MCF 10A (cell line): ENCODE measurements around the gene ZBTB7C. TPM values are rescaled to one million over a fixed set of nuclear protein-coding genes. Genes with fewer than 3 reads are reported as not detected.

ENCODE experiments used
- BruUV-seq: library from RNA; stranded (reverse); fragments of 400-500 nt; replicated peaks from 2 replicates; lab custom pipeline; 2021; lab: Mats Ljungman, UMichigan
- CTCF ChIA-PET: fragments of 300-600 bp; sonication (Branson Sonifier 250); formaldehyde crosslinking; extraction: SDS; loops from one replicate; lab custom pipeline; 2021; ENCODE audit warnings: antibody characterized with exemption, inconsistent platforms; lab: Yijun Ruan, JAX
- POLR2A ChIA-PET: fragments of 300-600, 350-650 bp; sonication (Branson Sonifier 250); formaldehyde crosslinking; extraction: SDS; loops from one replicate; lab custom pipeline; 2020; ENCODE audit warnings: antibody characterized with exemption, inconsistent platforms; lab: Yijun Ruan, JAX
- DNase-seq: peaks from one replicate; pipeline ENCODE4 v3.0.0-alpha.2; 2018; ENCODE audit not compliant: unreplicated experiment
- H3K27ac Mint-ChIP-seq: one replicate; pipeline ENCODE4 v1.8.0; 2022; ENCODE audit warnings: mild to moderate bottlenecking, low read depth, mixed read lengths; ENCODE audit not compliant: unreplicated experiment
- H3K27me3 Mint-ChIP-seq: one replicate; pipeline ENCODE4 v1.8.0; 2022; ENCODE audit warnings: mixed read lengths; ENCODE audit not compliant: insufficient read depth, unreplicated experiment
- H3K36me3 Mint-ChIP-seq: one replicate; pipeline ENCODE4 v1.8.0; 2022; ENCODE audit warnings: mild to moderate bottlenecking, moderate library complexity, mixed read lengths; ENCODE audit not compliant: insufficient read depth, unreplicated experiment
- H3K4me1 Mint-ChIP-seq: one replicate; pipeline ENCODE4 v1.8.0; 2022; ENCODE audit warnings: mixed read lengths; ENCODE audit not compliant: insufficient read depth, unreplicated experiment
- H3K4me3 Mint-ChIP-seq: one replicate; pipeline ENCODE4 v1.8.0; 2022; ENCODE audit warnings: mild to moderate bottlenecking, moderate library complexity, mixed read lengths; ENCODE audit not compliant: unreplicated experiment
- H3K9me3 Mint-ChIP-seq: one replicate; pipeline ENCODE4 v1.8.0; 2022; ENCODE audit warnings: mixed read lengths; ENCODE audit not compliant: unreplicated experiment
- CTCF ChIP-seq: fragments of 200-600 bp; IDR thresholded peaks from one replicate; pipeline ENCODE4 v1.8.0; 2022; ENCODE audit warnings: antibody characterized with exemption, mild to moderate bottlenecking; ENCODE audit not compliant: unreplicated experiment
- intact Hi-C: fragments of 100-400 bp; cut with micrococcal nuclease; formaldehyde crosslinking; loops from 2 replicates; pipeline ENCODE4 v1.14.1; 2022
- total RNA-seq: library from RNA; stranded (reverse); gene quantifications from 2 replicates; pipeline ENCODE4 v1.2.3, GENCODE V29; 2022

Gene ZBTB7C
- total RNA-seq, 1 experiment from 2014 or later: 0.42 TPM

GRCh38 chr18:48172226-48173006, 236.8 kb downstream of the ZBTB7C start:
- TF ChIP-seq CTCF: no peak
- H3K27ac Mint-ChIP-seq: no peak overlapping the region
- no peaks in the 10 kb centered on the region for H3K4me1 Mint-ChIP-seq
- H3K36me3 Mint-ChIP-seq: no peaks in the 10 kb centered on the region
- intact Hi-C loops: no loop called here
- ChIA-PET CTCF (interaction anchor here (0.5 to 1.2 kb wide), 4 partner anchors 9 to 275 kb away, joined by 3 to 6 read pairs (median 4); no protein-coding TSS in a partner anchor), POLR2A (no interaction called here)
- DNase-seq: no peak
- H3K27me3 Mint-ChIP-seq: peaks cover 20% of the 10 kb centered on the region
- no peaks in the 10 kb centered on the region for H3K9me3 Mint-ChIP-seq
- no peak overlapping the region for H3K4me3 Mint-ChIP-seq
- no TSS peak for BruUV-seq

GRCh38 chr18:48171490-48172188, 237.5 kb downstream of the ZBTB7C start:
- no peaks in the 10 kb centered on the region for H3K4me1 Mint-ChIP-seq
- no peak overlapping the region for H3K4me3 Mint-ChIP-seq
- H3K36me3 Mint-ChIP-seq: no peaks in the 10 kb centered on the region
- no peaks in the 10 kb centered on the region for H3K9me3 Mint-ChIP-seq
- no TSS peak for BruUV-seq
- no peak for DNase-seq
- peaks cover 20% of the 10 kb centered on the region for H3K27me3 Mint-ChIP-seq
- intact Hi-C loops: no loop called here
- no peak overlapping the region for H3K27ac Mint-ChIP-seq
- ChIA-PET CTCF (interaction anchor here (0.6 to 1.2 kb wide), 4 partner anchors 9 to 276 kb away, joined by 3 to 6 read pairs (median 4); no protein-coding TSS in a partner anchor), POLR2A (no interaction called here)
- TF ChIP-seq CTCF: no peak

GRCh38 chr18:48170651-48171050, 238.5 kb downstream of the ZBTB7C start:
- DNase-seq: no peak
- peaks cover 20% of the 10 kb centered on the region for H3K27me3 Mint-ChIP-seq
- no TSS peak for BruUV-seq
- no peaks in the 10 kb centered on the region for H3K36me3 Mint-ChIP-seq
- CTCF ChIA-PET: no interaction called here
- no peaks in the 10 kb centered on the region for H3K4me1 Mint-ChIP-seq
- H3K27ac Mint-ChIP-seq: no peak overlapping the region
- no peaks in the 10 kb centered on the region for H3K9me3 Mint-ChIP-seq
- no peak for TF ChIP-seq CTCF
- no peak overlapping the region for H3K4me3 Mint-ChIP-seq
- POLR2A ChIA-PET: no interaction called here
- intact Hi-C loops: no loop called here

- no TSS peak for BruUV-seq
- Mint-ChIP-seq H3K4me1 (no peaks in the 10 kb centered on the region), H3K36me3 (no peaks in the 10 kb centered on the region), H3K27ac (no peak overlapping the region), H3K9me3 (no peaks in the 10 kb centered on the region), H3K27me3 (peaks cover 20% of the 10 kb centered on the region), H3K4me3 (no peak overlapping the region)
- DNase-seq: no peak
- ChIA-PET CTCF (no interaction called here), POLR2A (interaction anchor here (0.5 kb wide), 1 partner anchor 733 kb away, joined by 3 read pairs; no protein-coding TSS in a partner anchor)
- TF ChIP-seq CTCF: no peak
- intact Hi-C loops: no loop called here
Observed at GRCh38 chr18:48168861-48169260, 240.3 kb downstream of the ZBTB7C start.
